CD4-positive, alpha-beta T cell treated with Interleukin-15 for 1 hour (primary cell): ENCODE data around the gene GPR119.
"Not testable (repeated sequence)": the region's sequence is repeated elsewhere in the genome, so short reads cannot be mapped to it uniquely, and the experiment has no call there.

Source experiments
- DNase-seq: peaks from one replicate; pipeline ENCODE4 v3.0.0-alpha.2; 2020

Gene GPR119

GRCh38 chrX:130385520-130385919 lies at the start of gene GPR119:
GPR119 (minus strand) TSS chrX:130385674; CDS start chrX:130385447, 227 bp downstream.
- DNase-seq = no peak

- DNase-seq = not testable (repeated sequence)
These were observed 43.8 kb upstream of the GPR119 start for GRCh38 chrX:130429236-130429635.

- no peak for DNase-seq
These were observed 41.1 kb upstream of the GPR119 start for GRCh38 chrX:130426531-130426930.

GRCh38 chrX:130419263-130419662 lies 33.8 kb upstream of the GPR119 start:
- no peak for DNase-seq

GRCh38 chrX:130418740-130419139 lies 33.3 kb upstream of the GPR119 start:
- no peak for DNase-seq

GRCh38 chrX:130418066-130418465 lies 32.6 kb upstream of the GPR119 start:
- no peak for DNase-seq

GRCh38 chrX:130416785-130417184 lies 31.3 kb upstream of the GPR119 start:
- no peak for DNase-seq

GRCh38 chrX:130415201-130415600 lies 29.7 kb upstream of the GPR119 start:
- no peak for DNase-seq

- DNase-seq = no peak
These were observed 29.3 kb upstream of the GPR119 start for GRCh38 chrX:130414800-130415199.

- DNase-seq = no peak
These were observed 27.9 kb upstream of the GPR119 start for GRCh38 chrX:130413415-130413814.

GRCh38 chrX:130402208-130402684 lies 16.8 kb upstream of the GPR119 start:
- no peak for DNase-seq

GRCh38 chrX:130401415-130402207 lies 16.1 kb upstream of the GPR119 start, which contains the start of gene RBMX2:
RBMX2 (plus strand) TSS chrX:130401987; CDS start chrX:130402033, 46 bp downstream.
- DNase-seq = peak; percentile 77

- DNase-seq = no peak
These were observed 9.9 kb upstream of the GPR119 start for GRCh38 chrX:130395341-130395740.

- DNase-seq = no peak
These were observed 8.1 kb upstream of the GPR119 start for GRCh38 chrX:130393451-130394074.

- DNase-seq = no peak
These were observed 934 bp upstream of the GPR119 start for GRCh38 chrX:130386408-130386808.

- DNase-seq = no peak
These were observed 7.3 kb downstream of the GPR119 start for GRCh38 chrX:130378024-130378669.

- no peak for DNase-seq
These were observed 9.4 kb downstream of the GPR119 start for GRCh38 chrX:130376077-130376476.

- DNase-seq = not testable (repeated sequence)
These were observed 33.4 kb downstream of the GPR119 start for GRCh38 chrX:130352050-130352449.

- DNase-seq = no peak
These were observed 33.9 kb downstream of the GPR119 start for GRCh38 chrX:130351567-130351966.

GRCh38 chrX:130347321-130347720 lies 38.2 kb downstream of the GPR119 start:
- no peak for DNase-seq

- DNase-seq = no peak
These were observed 42.1 kb downstream of the GPR119 start for GRCh38 chrX:130343411-130343810.

GRCh38 chrX:130340271-130340670 lies 45.2 kb downstream of the GPR119 start:
- no peak for DNase-seq

GRCh38 chrX:130339408-130340222 lies 45.9 kb downstream of the GPR119 start, which contains the start of gene SLC25A14:
SLC25A14 (plus strand) TSS chrX:130339919; CDS start chrX:130340279, 360 bp downstream.
- DNase-seq = peak; percentile 69
